HG02571 (cell line): ENCODE data around the gene CMYA5.
"Not testable (repeated sequence)": the region's sequence is repeated elsewhere in the genome, so short reads cannot be mapped to it uniquely, and the experiment has no call there.

ENCODE experiments used
- ATAC-seq: cut with Tn5 transposase; IDR thresholded peaks from one replicate; pipeline ENCODE4 v1.9.1; 2021; ENCODE audit warnings: mild to moderate bottlenecking, moderate library complexity; ENCODE audit not compliant: unreplicated experiment

Gene CMYA5

GRCh38 chr5:79689541-79690466 is at the start of gene CMYA5:
CMYA5 (plus strand) TSS chr5:79689836; CDS start chr5:79689908, 72 bp downstream.
- no peak for ATAC-seq

GRCh38 chr5:79640571-79641055 is 49.0 kb upstream of the CMYA5 start:
- no peak for ATAC-seq

GRCh38 chr5:79641414-79641813 is 48.2 kb upstream of the CMYA5 start:
- no peak for ATAC-seq

- ATAC-seq: no peak
Measured at GRCh38 chr5:79642210-79642609, 47.4 kb upstream of the CMYA5 start.

GRCh38 chr5:79653843-79654242 is 35.8 kb upstream of the CMYA5 start:
- ATAC-seq: no peak

- no peak for ATAC-seq
Measured at GRCh38 chr5:79663212-79663611, 26.4 kb upstream of the CMYA5 start.

GRCh38 chr5:79666758-79667157 is 22.9 kb upstream of the CMYA5 start:
- ATAC-seq: no peak

GRCh38 chr5:79672392-79672791 is 17.2 kb upstream of the CMYA5 start:
- ATAC-seq: no peak

GRCh38 chr5:79676354-79676753 is 13.3 kb upstream of the CMYA5 start:
- ATAC-seq: not testable (repeated sequence)

GRCh38 chr5:79682102-79682501 is 7.5 kb upstream of the CMYA5 start:
- not testable (repeated sequence) for ATAC-seq

- ATAC-seq: no peak
Measured at GRCh38 chr5:79684782-79685181, 4.9 kb upstream of the CMYA5 start.

GRCh38 chr5:79685627-79686026 is 4.0 kb upstream of the CMYA5 start:
- no peak for ATAC-seq

- no peak for ATAC-seq
Measured at GRCh38 chr5:79686799-79687198, 2.8 kb upstream of the CMYA5 start.

- no peak for ATAC-seq
Measured at GRCh38 chr5:79687889-79688288, 1.7 kb upstream of the CMYA5 start.

- ATAC-seq: no peak
Measured at GRCh38 chr5:79691007-79691406, 1.4 kb downstream of the CMYA5 start.

- ATAC-seq: no peak
Measured at GRCh38 chr5:79692596-79692995, 3.0 kb downstream of the CMYA5 start.

GRCh38 chr5:79694183-79694582 is 4.5 kb downstream of the CMYA5 start:
- no peak for ATAC-seq

GRCh38 chr5:79694652-79695051 is 5.0 kb downstream of the CMYA5 start:
- ATAC-seq: no peak

- ATAC-seq: no peak
Measured at GRCh38 chr5:79695526-79695925, 5.9 kb downstream of the CMYA5 start.

- no peak for ATAC-seq
Measured at GRCh38 chr5:79697222-79698170, 7.9 kb downstream of the CMYA5 start.

- peak; percentile 87 for ATAC-seq
Measured at GRCh38 chr5:79699763-79700400, 10.2 kb downstream of the CMYA5 start.
